Neural cell (in vitro differentiated cells): ENCODE results near the gene TMEM168. TPM values are rescaled to one million over a fixed set of nuclear protein-coding genes. Genes with fewer than 3 reads are reported as not detected.
"Not testable (repeated sequence)": the region's sequence is repeated elsewhere in the genome, so short reads cannot be mapped to it uniquely, and the experiment has no call there.

Source experiments
- H2AFZ ChIP-seq: fragments of 200-600, 300-800 bp; sonication (generic), shearing (Covaris generic); 2 replicates; pipeline ENCODE4 v1.6.0; 2014; ENCODE audit warnings: low read depth, mild to moderate bottlenecking, antibody characterized with exemption, low read length, moderate library complexity
- H3F3A ChIP-seq: fragments of 200-600 bp; shearing (Covaris generic); 2 replicates; pipeline ENCODE4 v1.6.1; 2016; ENCODE audit warnings: mild to moderate bottlenecking, moderate library complexity, mixed read lengths, antibody characterized with exemption, low read length; ENCODE audit not compliant: insufficient read depth, poor library complexity, severe bottlenecking
- H3K27ac ChIP-seq: fragments of 200-600, 300-800 bp; sonication (generic), shearing (Covaris generic); 2 replicates; pipeline ENCODE4 v1.5.1; 2014; ENCODE audit warnings: mild to moderate bottlenecking, low read length, moderate library complexity
- H3K27me3 ChIP-seq: fragments of 300-800, 200-600 bp; sonication (generic), shearing (Covaris generic); 2 replicates; pipeline ENCODE4 v1.6.0; 2014; ENCODE audit warnings: mild to moderate bottlenecking, low read depth, low read length, moderate library complexity; ENCODE audit not compliant: insufficient read depth
- H3K36me3 ChIP-seq: fragments of 300-800, 200-600 bp; sonication (generic), shearing (Covaris generic); 2 replicates; pipeline ENCODE4 v1.5.1; 2014; ENCODE audit warnings: mild to moderate bottlenecking, antibody characterized with exemption, low read length, moderate library complexity; ENCODE audit not compliant: insufficient read depth
- H3K4me2 ChIP-seq: fragments of 300-800, 200-600 bp; sonication (generic), shearing (Covaris generic); 2 replicates; pipeline ENCODE4 v1.6.0; 2014; ENCODE audit warnings: mild to moderate bottlenecking, low read length
- H3K4me3 ChIP-seq: fragments of 300-800, 200-600 bp; sonication (generic), shearing (Covaris generic); 2 replicates; pipeline ENCODE4 v1.5.1; 2014; ENCODE audit warnings: mild to moderate bottlenecking, low read length, moderate library complexity
- H3K79me2 ChIP-seq: fragments of 200-600 bp; shearing (Covaris generic); replicated peaks from 2 replicates; pipeline ENCODE4 v1.6.0; 2014; ENCODE audit warnings: mild to moderate bottlenecking, low read length, moderate library complexity; ENCODE audit not compliant: insufficient read depth
- H3K9ac ChIP-seq: fragments of 300-800, 200-600 bp; sonication (generic), shearing (Covaris generic); 2 replicates; pipeline ENCODE4 v1.6.1; 2016; ENCODE audit warnings: mild to moderate bottlenecking, low read length, mixed read lengths
- H3K9me2 ChIP-seq: fragments of 200-600 bp; shearing (Covaris generic); 2 replicates; pipeline ENCODE4 v1.6.1; 2016; ENCODE audit warnings: mild to moderate bottlenecking, low read length, mixed read lengths; ENCODE audit not compliant: insufficient read depth
- H3K9me3 ChIP-seq: fragments of 200-600, 300-800 bp; sonication (generic), shearing (Covaris generic); 2 replicates; pipeline ENCODE4 v1.6.1; 2016; ENCODE audit warnings: mild to moderate bottlenecking, mixed run types, low read length, moderate library complexity, mixed read lengths
- H4K20me1 ChIP-seq: fragments of 200-600 bp; shearing (Covaris generic); 2 replicates; pipeline ENCODE4 v1.6.1; 2016; ENCODE audit warnings: mild to moderate bottlenecking, mixed run types; ENCODE audit not compliant: insufficient read depth
- EP300 ChIP-seq: fragments of 450-650 bp; conservative IDR thresholded peaks from 2 replicates; pipeline ENCODE4 v1.6.1; 2014; ENCODE audit warnings: antibody characterized with exemption, mild to moderate bottlenecking, moderate library complexity; ENCODE audit not compliant: poor library complexity, severe bottlenecking
- EZH2 ChIP-seq: fragments of 200-600, 300-800 bp; shearing (Covaris generic), sonication (generic); IDR thresholded peaks from 2 replicates; pipeline ENCODE4 v1.6.1; 2014; ENCODE audit warnings: antibody characterized with exemption, low read length, borderline replicate concordance, mild to moderate bottlenecking; ENCODE audit not compliant: insufficient read depth, poor library complexity, severe bottlenecking
- MXI1 ChIP-seq: fragments of 450-650 bp; conservative IDR thresholded peaks from 2 replicates; pipeline ENCODE4 v1.6.1; 2014; ENCODE audit warnings: antibody characterized with exemption, mild to moderate bottlenecking; ENCODE audit not compliant: poor library complexity, severe bottlenecking
- POLR2AphosphoS5 ChIP-seq: IDR thresholded peaks from 2 replicates; pipeline ENCODE4 v1.6.1; 2012
- RAD21 ChIP-seq: fragments of 450-650 bp; conservative IDR thresholded peaks from 2 replicates; pipeline ENCODE4 v1.6.1; 2014; ENCODE audit warnings: antibody characterized with exemption, mild to moderate bottlenecking, moderate library complexity
- SMC3 ChIP-seq: fragments of 450-650 bp; conservative IDR thresholded peaks from 2 replicates; pipeline ENCODE4 v1.6.1; 2014; ENCODE audit warnings: antibody characterized with exemption, mild to moderate bottlenecking, moderate library complexity; ENCODE audit not compliant: poor library complexity
- TAF1 ChIP-seq: IDR thresholded peaks from 2 replicates; pipeline ENCODE4 v1.6.1; 2012; ENCODE audit warnings: low read depth
- polyA plus RNA-seq: library from polyadenylated mRNA; depleted of rRNA; stranded (reverse); fragments of >200 nt; gene quantifications from 2 replicates; pipeline ENCODE4 v1.2.3, GENCODE V29; 2014
- TF ChIP-seq, protein P1 (sequence below): fragments of 450-650 bp; IDR thresholded peaks from 2 replicates; pipeline ENCODE4 v1.5.1; 2014; ENCODE audit warnings: antibody characterized with exemption, mild to moderate bottlenecking, moderate library complexity; ENCODE audit not compliant: poor library complexity, severe bottlenecking
- TF ChIP-seq, protein P2 (sequence below): IDR thresholded peaks from 2 replicates; pipeline ENCODE4 v1.6.1; 2012; ENCODE audit warnings: borderline replicate concordance

TMEM168 gene
- polyA plus RNA-seq, 1 donor from 2014 or later: 21.9 TPM

DNA sequence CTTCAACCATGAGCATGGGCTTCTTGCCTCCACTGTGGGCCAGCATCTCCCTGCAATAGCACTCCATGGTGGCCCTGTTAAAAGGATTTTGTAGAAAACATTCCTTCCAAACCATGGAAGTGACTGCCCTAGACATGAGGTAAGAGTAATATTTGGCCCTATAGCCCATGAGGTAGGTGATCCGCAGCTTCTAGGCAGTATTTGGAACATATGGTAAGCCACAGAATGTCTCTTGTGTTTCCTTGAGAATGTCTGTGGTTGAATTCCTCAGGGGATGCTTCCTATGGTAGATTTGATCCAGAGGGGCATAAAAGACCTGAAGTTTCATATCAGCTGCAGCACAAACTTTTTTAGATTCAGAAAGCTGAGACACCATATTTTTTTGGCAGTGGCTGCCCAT lies 54.9 kb downstream of the TMEM168 start:
- Histone ChIP-seq H2AFZ (no peak overlapping the region), H3K4me2 (no peak overlapping the region), H3F3A (no peaks in the 10 kb centered on the region), H3K9me3 (no peaks in the 10 kb centered on the region), H3K27ac (no peak overlapping the region), H3K9me2 (no peaks in the 10 kb centered on the region), H4K20me1 (no peaks in the 10 kb centered on the region), H3K27me3 (no peaks in the 10 kb centered on the region), H3K79me2 (no peaks in the 10 kb centered on the region), H3K9ac (no peak overlapping the region), H3K36me3 (no peaks in the 10 kb centered on the region), H3K4me3 (no peak overlapping the region)
- TF ChIP-seq EP300 (no peak), RAD21 (no peak), SMC3 (no peak), TAF1 (no peak), POLR2AphosphoS5 (no peak), EZH2 (no peak), MXI1 (no peak)
- TF ChIP-seq, protein P1, sequence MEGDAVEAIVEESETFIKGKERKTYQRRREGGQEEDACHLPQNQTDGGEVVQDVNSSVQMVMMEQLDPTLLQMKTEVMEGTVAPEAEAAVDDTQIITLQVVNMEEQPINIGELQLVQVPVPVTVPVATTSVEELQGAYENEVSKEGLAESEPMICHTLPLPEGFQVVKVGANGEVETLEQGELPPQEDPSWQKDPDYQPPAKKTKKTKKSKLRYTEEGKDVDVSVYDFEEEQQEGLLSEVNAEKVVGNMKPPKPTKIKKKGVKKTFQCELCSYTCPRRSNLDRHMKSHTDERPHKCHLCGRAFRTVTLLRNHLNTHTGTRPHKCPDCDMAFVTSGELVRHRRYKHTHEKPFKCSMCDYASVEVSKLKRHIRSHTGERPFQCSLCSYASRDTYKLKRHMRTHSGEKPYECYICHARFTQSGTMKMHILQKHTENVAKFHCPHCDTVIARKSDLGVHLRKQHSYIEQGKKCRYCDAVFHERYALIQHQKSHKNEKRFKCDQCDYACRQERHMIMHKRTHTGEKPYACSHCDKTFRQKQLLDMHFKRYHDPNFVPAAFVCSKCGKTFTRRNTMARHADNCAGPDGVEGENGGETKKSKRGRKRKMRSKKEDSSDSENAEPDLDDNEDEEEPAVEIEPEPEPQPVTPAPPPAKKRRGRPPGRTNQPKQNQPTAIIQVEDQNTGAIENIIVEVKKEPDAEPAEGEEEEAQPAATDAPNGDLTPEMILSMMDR: no peak
- TF ChIP-seq, protein P2, sequence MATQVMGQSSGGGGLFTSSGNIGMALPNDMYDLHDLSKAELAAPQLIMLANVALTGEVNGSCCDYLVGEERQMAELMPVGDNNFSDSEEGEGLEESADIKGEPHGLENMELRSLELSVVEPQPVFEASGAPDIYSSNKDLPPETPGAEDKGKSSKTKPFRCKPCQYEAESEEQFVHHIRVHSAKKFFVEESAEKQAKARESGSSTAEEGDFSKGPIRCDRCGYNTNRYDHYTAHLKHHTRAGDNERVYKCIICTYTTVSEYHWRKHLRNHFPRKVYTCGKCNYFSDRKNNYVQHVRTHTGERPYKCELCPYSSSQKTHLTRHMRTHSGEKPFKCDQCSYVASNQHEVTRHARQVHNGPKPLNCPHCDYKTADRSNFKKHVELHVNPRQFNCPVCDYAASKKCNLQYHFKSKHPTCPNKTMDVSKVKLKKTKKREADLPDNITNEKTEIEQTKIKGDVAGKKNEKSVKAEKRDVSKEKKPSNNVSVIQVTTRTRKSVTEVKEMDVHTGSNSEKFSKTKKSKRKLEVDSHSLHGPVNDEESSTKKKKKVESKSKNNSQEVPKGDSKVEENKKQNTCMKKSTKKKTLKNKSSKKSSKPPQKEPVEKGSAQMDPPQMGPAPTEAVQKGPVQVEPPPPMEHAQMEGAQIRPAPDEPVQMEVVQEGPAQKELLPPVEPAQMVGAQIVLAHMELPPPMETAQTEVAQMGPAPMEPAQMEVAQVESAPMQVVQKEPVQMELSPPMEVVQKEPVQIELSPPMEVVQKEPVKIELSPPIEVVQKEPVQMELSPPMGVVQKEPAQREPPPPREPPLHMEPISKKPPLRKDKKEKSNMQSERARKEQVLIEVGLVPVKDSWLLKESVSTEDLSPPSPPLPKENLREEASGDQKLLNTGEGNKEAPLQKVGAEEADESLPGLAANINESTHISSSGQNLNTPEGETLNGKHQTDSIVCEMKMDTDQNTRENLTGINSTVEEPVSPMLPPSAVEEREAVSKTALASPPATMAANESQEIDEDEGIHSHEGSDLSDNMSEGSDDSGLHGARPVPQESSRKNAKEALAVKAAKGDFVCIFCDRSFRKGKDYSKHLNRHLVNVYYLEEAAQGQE: no peak

DNA sequence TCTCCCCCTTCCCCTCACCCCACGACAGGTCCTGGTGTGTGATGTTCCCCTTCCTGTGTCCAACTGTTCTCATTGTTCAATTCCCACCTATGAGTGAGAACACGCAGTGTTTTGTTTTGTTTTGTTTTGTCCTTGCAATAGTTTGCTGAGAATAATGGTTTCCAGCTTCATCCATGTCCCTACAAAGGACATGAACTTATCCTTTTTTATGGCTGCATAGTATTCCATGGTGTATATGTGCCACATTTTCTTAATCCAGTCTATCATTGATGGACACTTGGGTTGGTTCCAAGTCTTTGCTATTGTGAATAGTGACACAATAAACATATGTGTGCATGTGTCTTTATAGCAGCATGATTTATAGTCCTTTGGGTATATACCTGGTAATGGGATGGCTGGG lies 58.9 kb downstream of the TMEM168 start:
- H3K79me2 ChIP-seq, H3K9ac ChIP-seq, H3K27me3 ChIP-seq, H3K4me2 ChIP-seq, H3K27ac ChIP-seq, H2AFZ ChIP-seq, H4K20me1 ChIP-seq, H3K4me3 ChIP-seq, H3F3A ChIP-seq, H3K9me3 ChIP-seq, H3K9me2 ChIP-seq, H3K36me3 ChIP-seq: not testable (repeated sequence)

DNA sequence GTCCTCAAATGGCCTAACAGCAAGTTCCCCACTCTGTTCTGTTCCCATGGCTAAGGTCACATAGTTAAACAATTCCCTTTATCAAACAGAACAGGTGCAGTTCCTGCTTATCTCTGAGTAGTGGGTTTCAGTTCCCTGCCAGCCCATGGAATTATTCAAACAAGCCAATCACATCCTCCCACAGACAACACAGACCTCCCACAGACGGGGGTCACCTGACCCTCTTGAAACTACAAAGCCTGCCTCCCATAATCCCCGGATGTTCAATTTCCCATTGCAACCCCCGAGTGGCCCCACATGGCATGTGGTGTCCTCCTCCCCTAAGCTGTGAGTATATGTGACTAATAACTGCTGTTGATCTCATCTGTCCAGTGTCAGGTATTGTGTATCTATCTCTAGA lies 64.1 kb downstream of the TMEM168 start:
- no peaks in the 10 kb centered on the region for H4K20me1 ChIP-seq
- TF ChIP-seq MXI1: no peak
- no peak for TF ChIP-seq RAD21
- TF ChIP-seq, protein P2: no peak
- no peak overlapping the region for H3K9ac ChIP-seq
- no peak overlapping the region for H3K4me3 ChIP-seq
- H3K27me3 ChIP-seq: no peaks in the 10 kb centered on the region
- H3K4me2 ChIP-seq: no peak overlapping the region
- H3K79me2 ChIP-seq: no peaks in the 10 kb centered on the region
- H2AFZ ChIP-seq: no peak overlapping the region
- no peaks in the 10 kb centered on the region for H3K9me3 ChIP-seq
- no peaks in the 10 kb centered on the region for H3F3A ChIP-seq
- no peak overlapping the region for H3K27ac ChIP-seq
- no peaks in the 10 kb centered on the region for H3K9me2 ChIP-seq
- no peaks in the 10 kb centered on the region for H3K36me3 ChIP-seq
